Ishikawa (cell line): ENCODE results near the gene IP6K1.

ENCODE experiments used
- CEBPB ChIP-seq: IDR thresholded peaks from 2 replicates; pipeline ENCODE4 v1.6.1; 2012
- RAD21 ChIP-seq: IDR thresholded peaks from 2 replicates; pipeline ENCODE4 v1.6.1; 2012; ENCODE audit warnings: low read depth

DNA sequence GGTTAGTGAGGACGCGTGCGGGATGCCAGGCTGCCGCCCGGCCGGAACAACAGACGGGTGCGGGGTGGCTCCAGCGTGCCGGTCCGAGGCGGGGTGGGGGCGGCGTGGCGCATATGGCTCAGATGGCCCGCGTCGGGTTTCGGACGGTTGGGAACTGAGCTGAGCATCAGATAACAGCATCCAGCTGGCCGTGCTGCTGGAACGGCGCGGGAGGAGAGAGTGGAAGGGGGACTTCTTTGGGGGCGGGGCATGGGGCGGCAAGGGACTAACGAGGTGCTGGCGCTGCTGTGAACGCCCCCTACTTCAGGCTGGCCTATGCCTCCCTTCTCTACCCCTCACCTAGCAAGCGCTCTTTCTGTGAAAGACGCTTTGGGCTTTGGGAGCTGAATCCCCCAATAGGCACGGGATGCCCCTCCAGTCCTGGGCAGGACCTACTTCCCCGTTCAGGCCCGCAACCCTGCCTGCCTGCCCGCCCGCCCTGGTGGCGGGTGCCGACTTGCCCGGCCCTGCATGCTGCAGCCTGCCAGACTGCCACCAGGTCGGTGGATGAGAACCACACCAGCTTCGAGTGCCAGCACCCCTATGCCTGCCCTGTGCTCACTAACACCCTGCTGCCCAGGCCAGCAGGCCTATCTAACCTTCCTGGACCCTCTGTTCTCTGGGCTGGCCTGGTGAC, 17.3 kb upstream of the IP6K1 start:
- TF ChIP-seq RAD21 (no peak), CEBPB (no peak)
